ENCODE measurements around the gene SUMO3.

Gene SUMO3

DNA sequence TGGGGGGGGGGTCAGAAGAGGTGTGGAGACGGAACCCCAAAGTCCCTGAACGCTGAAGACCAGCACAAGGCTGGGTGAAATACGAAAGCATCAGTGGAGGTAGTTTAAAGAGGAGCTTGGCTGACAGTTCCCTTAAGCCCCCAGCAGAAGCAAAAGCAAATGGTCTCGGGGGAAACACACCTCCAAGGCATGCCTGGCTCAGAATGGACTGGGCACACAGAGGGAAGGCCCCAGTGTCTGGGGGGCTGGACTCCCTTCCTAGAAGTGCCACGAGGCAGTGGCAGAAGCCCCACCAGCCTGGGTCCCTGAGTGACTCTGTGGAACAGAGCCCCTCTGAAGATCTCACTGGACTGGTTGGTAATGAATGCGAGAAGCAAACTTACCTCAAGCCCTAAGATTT, 60.1 kb downstream of the SUMO3 start:
- H3K4me1 ChIP-seq (ENCODE audit: low read depth, poor library complexity, severe bottlenecking) = no peaks in the 10 kb centered on the region
- no peak for TF ChIP-seq CTCF (conservative IDR thresholded peaks at IDR 0.05; ENCODE audit: low read depth, low read length)

GRCh38 chr21:44756423-44757185, 61.3 kb downstream of the SUMO3 start:
- H3K79me2 ChIP-seq (ENCODE audit: insufficient read depth, low read depth) = no peaks in the 10 kb centered on the region
- H4K20me1 ChIP-seq (ENCODE audit: insufficient read depth) = no peaks in the 10 kb centered on the region
- no peak for TF ChIP-seq CTCF (conservative IDR thresholded peaks at IDR 0.05; ENCODE audit: low read depth, low read length)
- no peak overlapping the region for H3K9ac ChIP-seq
- H3K27me3 ChIP-seq (ENCODE audit: insufficient read depth, low read depth) = peaks cover 91% of the 10 kb centered on the region
- H3K4me1 ChIP-seq (ENCODE audit: low read depth, poor library complexity, severe bottlenecking) = no peaks in the 10 kb centered on the region
- H3K4me3 ChIP-seq (IDR thresholded peaks at IDR 0.05; ENCODE audit: insufficient read depth, low read depth, low read length) = no peak overlapping the region
- H3K4me2 ChIP-seq = no peak overlapping the region
- H3K36me3 ChIP-seq (ENCODE audit: insufficient read depth) = no peaks in the 10 kb centered on the region
- no peak overlapping the region for H2AFZ ChIP-seq (ENCODE audit: low read depth)
- H3K27ac ChIP-seq = no peak overlapping the region

More for the DNA sequence above, 60.1 kb downstream of the SUMO3 start:
- Histone ChIP-seq H4K20me1 (ENCODE audit: insufficient read depth) (no peaks in the 10 kb centered on the region), H3K79me2 (ENCODE audit: insufficient read depth, low read depth) (no peaks in the 10 kb centered on the region), H3K4me3 (IDR thresholded peaks at IDR 0.05; ENCODE audit: insufficient read depth, low read depth, low read length) (no peak overlapping the region), H3K36me3 (ENCODE audit: insufficient read depth) (no peaks in the 10 kb centered on the region), H3K4me2 (no peak overlapping the region), H2AFZ (ENCODE audit: low read depth) (no peak overlapping the region), H3K9ac (no peak overlapping the region), H3K27me3 (ENCODE audit: insufficient read depth, low read depth) (peaks cover 80% of the 10 kb centered on the region), H3K27ac (no peak overlapping the region)
